DND-41 (cell line): Measurements from ENCODE around the gene WWP2.

Source experiments
- CTCF ChIP-seq: IDR thresholded peaks from 2 replicates; pipeline ENCODE4 v1.5.1; 2012; ENCODE audit warnings: borderline replicate concordance, low read length, moderate library complexity, mild to moderate bottlenecking; ENCODE audit not compliant: poor library complexity, severe bottlenecking; ENCODE audit errors: extremely low read depth
- EZH2 ChIP-seq: IDR thresholded peaks from 3 replicates; pipeline ENCODE4 v1.6.1; 2012; ENCODE audit warnings: borderline replicate concordance, low read depth, mild to moderate bottlenecking, moderate library complexity, low read length, inconsistent platforms; ENCODE audit not compliant: severe bottlenecking

GRCh38 chr16:69936751-69937211 lies 174.6 kb downstream of the WWP2 start:
- TF ChIP-seq CTCF, result no peak
- TF ChIP-seq EZH2, result no peak
